Endothelial cell of umbilical vein (primary cell): ENCODE data around the gene SARS1. TPM values are rescaled to one million over a fixed set of nuclear protein-coding genes. Genes with fewer than 3 reads are reported as not detected.

ENCODE experiments used
- BruUV-seq: library from RNA; stranded (reverse); fragments of 400-500 nt; replicated peaks from 2 replicates; lab custom pipeline; 2021; lab: Mats Ljungman, UMichigan
- CTCF ChIA-PET: fragments of 300-600, 350-600 bp; sonication (Branson Sonifier 250); formaldehyde crosslinking; loops from one replicate; lab custom pipeline; 2021; ENCODE audit warnings: antibody characterized with exemption, inconsistent platforms; lab: Charles Lee
- POLR2A ChIA-PET: fragments of 300-600, 350-600 bp; sonication (Branson Sonifier 250); formaldehyde crosslinking; loops from one replicate; lab custom pipeline; 2021; ENCODE audit warnings: antibody characterized with exemption, inconsistent platforms; lab: Charles Lee
- DNase-seq: peaks from one replicate; pipeline ENCODE4 v3.0.0-alpha.2; 2011; ENCODE audit warnings: low read depth, low spot score
- FAIRE-seq: peaks from 2 replicates; lab custom pipeline; 2011; peaks lifted over from hg19 to GRCh38; lab: Jason Lieb, UNC
- H2AFZ ChIP-seq: 2 replicates; pipeline ENCODE4 v1.6.0; 2012; ENCODE audit warnings: low read depth, low read length, control low read depth, inconsistent platforms
- H3K27ac ChIP-seq: 2 replicates; pipeline ENCODE4 v1.5.1; 2011; ENCODE audit warnings: low read depth, mild to moderate bottlenecking, control low read depth, low read length, moderate library complexity; ENCODE audit not compliant: insufficient read depth
- H3K27me3 ChIP-seq, 2 experiments: 2 replicates each; pipeline versions ENCODE4 v1.6.0 to v1.6.1; 2011; ENCODE audit warnings: low read length in 2 of 2, mixed read lengths in 1 of 2; ENCODE audit not compliant: control insufficient read depth in 2 of 2, insufficient read depth in 2 of 2
- H3K36me3 ChIP-seq, 2 experiments: 2 replicates in 1 of 2; 3 replicates in 1 of 2; pipeline ENCODE4 v1.5.1; 2011; ENCODE audit warnings: low read length in 2 of 2, mild to moderate bottlenecking in 1 of 2, moderate library complexity in 1 of 2; ENCODE audit not compliant: control insufficient read depth in 2 of 2, insufficient read depth in 2 of 2; ENCODE audit errors: extremely low read depth in 1 of 2
- H3K4me1 ChIP-seq: 3 replicates; pipeline ENCODE4 v1.5.1; 2011; ENCODE audit warnings: mild to moderate bottlenecking, low read length; ENCODE audit not compliant: control insufficient read depth, insufficient read depth; ENCODE audit errors: extremely low read depth
- H3K4me2 ChIP-seq: 2 replicates; pipeline ENCODE4 v1.6.1; 2011; ENCODE audit warnings: low read length, control low read depth, mixed read lengths; ENCODE audit not compliant: insufficient read depth
- H3K4me3 ChIP-seq, 3 experiments: fragments of 200-600 bp in 1 of 3; sonication (generic), shearing (Covaris generic) in 1 of 3; replicated peaks in 1 of 3; 2 replicates each; pipeline ENCODE4 v1.5.1; 2011 to 2016; ENCODE audit warnings: control low read depth in 3 of 3, low read length in 3 of 3, mild to moderate bottlenecking in 2 of 3, inconsistent platforms in 1 of 3, low read depth in 1 of 3, moderate library complexity in 1 of 3; ENCODE audit not compliant: insufficient read depth in 1 of 3
- H3K79me2 ChIP-seq: 2 replicates; pipeline ENCODE4 v1.6.0; 2012; ENCODE audit warnings: low read length, inconsistent platforms; ENCODE audit not compliant: control insufficient read depth, insufficient read depth
- H3K9ac ChIP-seq: replicated peaks from 2 replicates; pipeline ENCODE3; 2011; ENCODE audit warnings: low read length, control low read depth; ENCODE audit not compliant: insufficient read depth; ENCODE audit errors: extremely low read depth
- H3K9me1 ChIP-seq: replicated peaks from 3 replicates; pipeline ENCODE4 v1.6.0; 2011; ENCODE audit warnings: mild to moderate bottlenecking, low read length; ENCODE audit not compliant: control insufficient read depth, insufficient read depth; ENCODE audit errors: extremely low read depth
- H3K9me3 ChIP-seq: replicated peaks from 2 replicates; pipeline ENCODE4 v1.5.1; 2012; ENCODE audit warnings: low read length, inconsistent platforms; ENCODE audit not compliant: control insufficient read depth, insufficient read depth
- H4K20me1 ChIP-seq: replicated peaks from 2 replicates; pipeline ENCODE3; 2011; ENCODE audit warnings: mild to moderate bottlenecking, low read length; ENCODE audit not compliant: control insufficient read depth, insufficient read depth; ENCODE audit errors: extremely low read depth
- EZH2 ChIP-seq: IDR thresholded peaks from 2 replicates; pipeline ENCODE4 v1.6.1; 2012; ENCODE audit warnings: borderline replicate concordance, low read depth, mild to moderate bottlenecking, moderate library complexity, low read length, inconsistent platforms; ENCODE audit not compliant: severe bottlenecking
- FOS ChIP-seq: IDR thresholded peaks from 2 replicates; pipeline ENCODE4 v1.6.1; 2011; ENCODE audit warnings: mild to moderate bottlenecking, low read length, moderate library complexity, borderline replicate concordance; ENCODE audit not compliant: insufficient read depth
- GATA2 ChIP-seq: IDR thresholded peaks from 2 replicates; pipeline ENCODE4 v1.7.0; 2011; ENCODE audit warnings: low read depth, mild to moderate bottlenecking, moderate library complexity, mixed read lengths, low read length; ENCODE audit not compliant: insufficient read length, insufficient read depth
- JUN ChIP-seq: IDR thresholded peaks from 2 replicates; pipeline ENCODE4 v1.6.1; 2011; ENCODE audit warnings: borderline replicate concordance, low read depth; ENCODE audit not compliant: insufficient read length, insufficient read depth
- MYC ChIP-seq: IDR thresholded peaks from one replicate; pipeline ENCODE4 v1.6.1; 2011; ENCODE audit warnings: mild to moderate bottlenecking, low read depth, low read length
- POLR2A ChIP-seq: IDR thresholded peaks from 2 replicates; pipeline ENCODE4 v1.6.1; 2012; ENCODE audit warnings: low read depth, mild to moderate bottlenecking, control low read depth, low read length
- dilution Hi-C: fragments of 300-500 bp; cut with MboI; formaldehyde crosslinking; loops from one replicate; pipeline ENCODE4 v1.15.0; 2019; ENCODE audit warnings: low sequenced_read_pairs; ENCODE audit not compliant: extremely low pct_ligation_motif_present
- intact Hi-C: fragments of 100-400 bp; cut with micrococcal nuclease; formaldehyde crosslinking; loops from one replicate; pipeline ENCODE4 v1.10.0; 2022
- polyA plus RNA-seq, 4 experiments: library from polyadenylated mRNA; depleted of rRNA in 3 of 4; stranded (reverse) in 3 of 4; unstranded in 1 of 4; fragments of >200 nt; gene quantifications; 2 replicates each; pipeline versions ENCODE4 v1.2.1 to v1.2.3, GENCODE V29; 2011 to 2012; ENCODE audit warnings: missing spikeins in 1 of 4
- total RNA-seq: library from RNA; stranded (reverse); gene quantifications from 2 replicates; pipeline ENCODE4 v1.2.3, GENCODE V29; 2021
- TF ChIP-seq, protein P1 (sequence below), 2 donors: IDR thresholded peaks; 1 replicate in 1 of 2; 2 replicates in 1 of 2; pipeline ENCODE4 v1.5.1; 2011; ENCODE audit warnings: low read length in 2 of 2, mild to moderate bottlenecking in 2 of 2, moderate library complexity in 2 of 2, control low read depth in 1 of 2, inconsistent platforms in 1 of 2, low read depth in 1 of 2; ENCODE audit not compliant: insufficient read depth in 1 of 2; ENCODE audit errors: extremely low read depth in 1 of 2
- TF ChIP-seq, protein P2 (sequence below): IDR thresholded peaks from 2 replicates; pipeline ENCODE4 v1.6.1; 2011; ENCODE audit not compliant: insufficient read depth, insufficient read length

Gene SARS1
- total and polyA plus RNA-seq, 2 donors (not counting 3 experiments of a cell fraction or from before 2014, with no cell fraction given) = 110 to 178 TPM

DNA sequence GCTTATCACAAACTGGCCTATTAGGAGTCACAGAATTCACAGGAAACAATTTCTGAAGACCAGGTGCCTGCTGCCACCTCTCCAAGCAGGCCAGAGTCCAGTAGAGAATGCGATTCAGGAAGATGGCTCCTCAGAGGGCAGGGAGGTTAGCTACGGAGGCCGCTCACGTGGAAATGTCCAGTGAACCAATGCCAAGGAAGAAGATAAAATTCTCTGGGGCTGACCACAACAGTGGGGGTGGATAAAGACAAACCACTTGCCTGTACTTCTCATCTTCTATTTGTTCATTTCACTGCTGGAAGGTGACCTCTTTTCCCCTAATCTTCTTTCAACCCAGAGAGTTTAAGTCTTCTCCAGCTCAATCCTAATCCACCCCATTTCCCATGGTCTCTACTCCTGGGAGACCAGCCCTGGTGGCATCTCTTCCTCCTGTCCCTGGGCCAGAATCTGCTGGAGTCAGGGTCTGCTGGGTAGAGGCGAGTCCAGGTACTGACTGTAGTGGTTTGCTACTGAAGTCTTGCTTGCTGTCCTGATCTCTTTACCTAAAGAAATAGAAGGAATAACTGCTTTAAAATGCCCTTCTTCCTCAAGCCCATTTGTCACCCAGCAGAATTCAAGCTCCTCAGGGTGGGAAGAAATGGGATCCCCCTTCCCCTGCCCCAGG is 66.0 kb downstream of the SARS1 start:
- CTCF ChIA-PET = interaction anchor here (1.3 to 4.8 kb wide), 4 partner anchors 15 to 253 kb away, joined by 3 to 282 read pairs (median 32); partner anchors contain the start of gene SORT1
- dilution Hi-C loops (no loop called here), intact Hi-C loops (loop anchor here (10.0 kb wide), 1 partner anchor 205 kb away; the partner anchor contains the start of gene ATXN7L2)
- H3K4me1 ChIP-seq = peaks cover 22% of the 10 kb centered on the region
- H4K20me1 ChIP-seq = no peaks in the 10 kb centered on the region
- peaks cover 16% of the 10 kb centered on the region for H3K79me2 ChIP-seq
- BruUV-seq = TSS peak; percentile 33
- H3K9ac ChIP-seq = no peak overlapping the region
- POLR2A ChIA-PET = no interaction called here
- TF ChIP-seq JUN (no peak), EZH2 (no peak), FOS (no peak), MYC (no peak), GATA2 (no peak), POLR2A (no peak)
- TF ChIP-seq, protein P1, sequence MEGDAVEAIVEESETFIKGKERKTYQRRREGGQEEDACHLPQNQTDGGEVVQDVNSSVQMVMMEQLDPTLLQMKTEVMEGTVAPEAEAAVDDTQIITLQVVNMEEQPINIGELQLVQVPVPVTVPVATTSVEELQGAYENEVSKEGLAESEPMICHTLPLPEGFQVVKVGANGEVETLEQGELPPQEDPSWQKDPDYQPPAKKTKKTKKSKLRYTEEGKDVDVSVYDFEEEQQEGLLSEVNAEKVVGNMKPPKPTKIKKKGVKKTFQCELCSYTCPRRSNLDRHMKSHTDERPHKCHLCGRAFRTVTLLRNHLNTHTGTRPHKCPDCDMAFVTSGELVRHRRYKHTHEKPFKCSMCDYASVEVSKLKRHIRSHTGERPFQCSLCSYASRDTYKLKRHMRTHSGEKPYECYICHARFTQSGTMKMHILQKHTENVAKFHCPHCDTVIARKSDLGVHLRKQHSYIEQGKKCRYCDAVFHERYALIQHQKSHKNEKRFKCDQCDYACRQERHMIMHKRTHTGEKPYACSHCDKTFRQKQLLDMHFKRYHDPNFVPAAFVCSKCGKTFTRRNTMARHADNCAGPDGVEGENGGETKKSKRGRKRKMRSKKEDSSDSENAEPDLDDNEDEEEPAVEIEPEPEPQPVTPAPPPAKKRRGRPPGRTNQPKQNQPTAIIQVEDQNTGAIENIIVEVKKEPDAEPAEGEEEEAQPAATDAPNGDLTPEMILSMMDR (IDR thresholded peaks at IDR 0.05; ENCODE audit: extremely low read depth in 1 of 2, insufficient read depth in 1 of 2, low read depth in 1 of 2, low read length in 2 of 2) = no peak
- TF ChIP-seq, protein P2, sequence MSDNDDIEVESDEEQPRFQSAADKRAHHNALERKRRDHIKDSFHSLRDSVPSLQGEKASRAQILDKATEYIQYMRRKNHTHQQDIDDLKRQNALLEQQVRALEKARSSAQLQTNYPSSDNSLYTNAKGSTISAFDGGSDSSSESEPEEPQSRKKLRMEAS = no peak
- no peaks in the 10 kb centered on the region for H3K9me1 ChIP-seq
- H3K27me3 ChIP-seq = no peaks in the 10 kb centered on the region
- no peaks in the 10 kb centered on the region for H3K9me3 ChIP-seq
- H3K4me3 ChIP-seq = no peak overlapping the region
- no peaks in the 10 kb centered on the region for H3K36me3 ChIP-seq
- no peak overlapping the region for H3K4me2 ChIP-seq
- DNase-seq (no peak), FAIRE-seq (no peak)
- no peak overlapping the region for H2AFZ ChIP-seq
- no peak overlapping the region for H3K27ac ChIP-seq
